Fibroblast of lung (primary cell): Measurements from ENCODE around the gene POU2F2.

Experiments used
- EZH2 ChIP-seq: IDR thresholded peaks from 2 replicates; pipeline ENCODE4 v1.5.1; 2012; ENCODE audit warnings: low read length, control low read depth, mild to moderate bottlenecking; ENCODE audit errors: missing control alignments
- TF ChIP-seq, protein P1 (sequence below), 2 donors: IDR thresholded peaks in 1 of 2; conservative IDR thresholded peaks in 1 of 2; 1 replicate in 1 of 2; 2 replicates in 1 of 2; pipeline ENCODE4 v1.5.1; 2011 to 2012; ENCODE audit warnings: low read length in 2 of 2, control low read depth in 1 of 2, inconsistent platforms in 1 of 2, low read depth in 1 of 2, mild to moderate bottlenecking in 1 of 2

DNA sequence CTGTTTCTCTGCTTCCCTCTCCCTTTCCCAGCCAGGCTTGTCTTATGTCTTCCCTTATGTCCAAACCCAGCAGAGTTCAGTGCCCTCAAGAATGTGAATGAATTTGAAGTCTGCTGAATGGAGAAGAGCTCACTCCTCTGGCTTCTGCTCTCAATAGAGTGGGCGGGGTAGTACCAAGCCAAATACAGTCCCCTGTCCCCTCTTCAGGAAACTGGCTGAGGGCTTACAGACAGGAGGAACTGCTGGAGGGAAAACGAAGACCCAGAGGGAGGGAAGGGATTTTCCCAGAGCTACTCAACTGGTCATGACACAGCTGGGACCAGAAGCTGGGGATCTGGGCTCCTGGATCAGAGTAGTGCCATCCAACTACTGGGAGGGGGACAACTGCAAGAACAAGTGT, 32.9 kb upstream of the POU2F2 start:
- TF ChIP-seq, protein P1, sequence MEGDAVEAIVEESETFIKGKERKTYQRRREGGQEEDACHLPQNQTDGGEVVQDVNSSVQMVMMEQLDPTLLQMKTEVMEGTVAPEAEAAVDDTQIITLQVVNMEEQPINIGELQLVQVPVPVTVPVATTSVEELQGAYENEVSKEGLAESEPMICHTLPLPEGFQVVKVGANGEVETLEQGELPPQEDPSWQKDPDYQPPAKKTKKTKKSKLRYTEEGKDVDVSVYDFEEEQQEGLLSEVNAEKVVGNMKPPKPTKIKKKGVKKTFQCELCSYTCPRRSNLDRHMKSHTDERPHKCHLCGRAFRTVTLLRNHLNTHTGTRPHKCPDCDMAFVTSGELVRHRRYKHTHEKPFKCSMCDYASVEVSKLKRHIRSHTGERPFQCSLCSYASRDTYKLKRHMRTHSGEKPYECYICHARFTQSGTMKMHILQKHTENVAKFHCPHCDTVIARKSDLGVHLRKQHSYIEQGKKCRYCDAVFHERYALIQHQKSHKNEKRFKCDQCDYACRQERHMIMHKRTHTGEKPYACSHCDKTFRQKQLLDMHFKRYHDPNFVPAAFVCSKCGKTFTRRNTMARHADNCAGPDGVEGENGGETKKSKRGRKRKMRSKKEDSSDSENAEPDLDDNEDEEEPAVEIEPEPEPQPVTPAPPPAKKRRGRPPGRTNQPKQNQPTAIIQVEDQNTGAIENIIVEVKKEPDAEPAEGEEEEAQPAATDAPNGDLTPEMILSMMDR (conservative IDR thresholded peaks at IDR 0.05 in 1 of 2, IDR thresholded peaks at IDR 0.05 in 1 of 2; ENCODE audit: low read depth in 1 of 2, low read length in 2 of 2), result no peak
- no peak for TF ChIP-seq EZH2
